Iris pigment epithelial cell (primary cell): ENCODE results near the gene HUS1.
"Not testable (repeated sequence)": the region's sequence is repeated elsewhere in the genome, so short reads cannot be mapped to it uniquely, and the experiment has no call there.

ENCODE experiments used
- DNase-seq: peaks from one replicate; pipeline ENCODE4 v3.0.0-alpha.2; 2011; ENCODE audit warnings: low read depth

Gene HUS1

GRCh38 chr7:47923081-47923875 lies 56.1 kb downstream of the HUS1 start:
- not testable (repeated sequence) for DNase-seq

DNA sequence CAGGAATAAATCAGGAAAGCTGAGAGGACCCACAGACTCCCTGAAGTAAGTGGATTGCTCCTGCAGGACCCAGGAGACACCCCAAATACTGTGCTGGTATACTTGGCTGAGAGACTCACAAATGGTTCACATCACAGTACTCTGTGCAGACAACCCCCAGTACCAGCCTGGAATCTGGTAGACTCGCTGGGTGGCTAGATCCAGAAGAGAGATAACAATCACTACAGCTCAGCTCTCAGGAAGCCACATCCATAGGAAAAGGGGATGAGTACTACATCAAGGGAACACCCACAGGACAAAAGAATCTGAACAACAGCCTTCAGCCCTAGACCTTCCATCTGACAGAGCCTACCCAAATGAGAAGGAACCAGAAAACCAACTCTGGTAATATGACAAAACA lies 62.9 kb downstream of the HUS1 start:
- not testable (repeated sequence) for DNase-seq

DNA sequence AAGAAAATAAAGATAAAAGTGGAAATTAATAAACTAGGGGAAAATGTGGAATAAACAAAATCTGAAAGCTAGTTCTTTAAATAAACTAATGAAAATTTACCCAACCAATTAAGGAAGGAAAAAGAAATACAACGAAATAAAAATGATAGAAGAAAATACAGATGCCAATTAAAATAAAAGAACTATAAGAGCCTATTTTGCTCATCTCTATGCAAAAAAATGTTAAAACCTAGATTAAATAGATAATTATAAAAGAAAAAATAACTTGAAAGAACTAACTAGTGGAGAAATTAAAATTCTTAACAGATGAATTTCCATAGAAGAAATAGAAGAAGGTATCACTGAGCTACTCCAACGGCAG lies 63.8 kb downstream of the HUS1 start:
- DNase-seq: no peak

DNA sequence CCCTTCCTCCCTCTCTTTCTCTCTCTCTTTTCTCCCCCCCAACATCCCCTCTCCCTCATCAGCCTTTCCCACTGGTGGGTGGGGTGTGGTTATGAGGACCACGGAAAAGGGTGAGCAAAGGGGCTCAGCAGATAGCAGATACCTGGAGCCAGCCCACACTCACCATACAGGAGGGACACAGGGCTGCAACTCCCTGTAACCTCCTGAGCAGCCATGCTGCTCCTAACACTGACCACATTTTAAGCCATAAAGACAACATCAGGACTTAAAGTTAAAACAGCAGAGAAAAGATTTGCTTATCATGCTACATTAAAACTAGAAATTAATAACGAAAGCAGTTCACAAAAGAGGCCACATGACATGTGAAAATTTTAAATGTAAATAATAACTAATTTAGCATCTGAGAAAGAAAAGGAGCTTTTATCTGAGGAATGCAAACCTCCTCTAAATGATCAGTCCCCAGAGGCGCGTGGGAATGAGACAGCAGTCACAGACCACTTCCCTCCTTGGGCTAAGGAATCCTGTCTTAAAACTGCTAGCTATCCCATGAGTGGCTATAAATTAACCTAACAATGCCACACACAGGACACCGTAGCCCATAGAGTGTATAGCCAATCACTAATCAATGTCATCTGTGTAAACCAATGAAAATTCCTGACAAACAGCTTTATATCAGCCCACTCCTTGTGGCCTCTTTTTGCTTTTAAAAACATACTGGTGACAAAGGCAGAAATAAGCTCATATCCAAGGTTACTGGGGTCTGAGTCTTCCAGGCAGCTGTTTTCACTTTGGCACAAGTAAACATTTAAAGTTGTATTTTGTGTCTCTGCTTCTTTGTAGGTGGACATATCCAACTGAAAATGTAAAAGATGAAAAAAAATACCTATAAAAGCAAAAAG lies 64.4 kb downstream of the HUS1 start:
- no peak for DNase-seq
